HG03097 (cell line): ENCODE results near the gene ESRP2.
A peak's percentile ranks its signal among the peaks of the same experiment; 100 is the strongest.

Source experiments
- ATAC-seq: cut with Tn5 transposase; IDR thresholded peaks from one replicate; pipeline ENCODE4 v1.9.1; 2021; ENCODE audit not compliant: unreplicated experiment, low FRiP score

Gene ESRP2

DNA sequence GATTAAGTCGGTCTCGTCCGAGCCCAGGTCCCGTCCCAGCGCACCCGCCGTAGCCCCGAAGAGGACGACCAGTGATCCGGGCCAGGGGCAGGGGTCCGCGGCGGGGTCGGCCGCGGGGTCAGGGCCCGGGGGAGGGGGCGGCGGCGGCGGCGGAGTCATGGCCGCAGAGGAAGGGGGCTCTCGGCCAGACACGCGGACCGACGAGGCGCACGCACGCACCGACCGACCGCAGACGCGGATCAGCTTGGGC, at the start of gene ESRP2:
Gene ESRP2, minus strand, starts transcription at position 241 of the 250 bp plus-strand sequence. Its CDS starts 82 bp downstream, at position 159.
- no peak for ATAC-seq

DNA sequence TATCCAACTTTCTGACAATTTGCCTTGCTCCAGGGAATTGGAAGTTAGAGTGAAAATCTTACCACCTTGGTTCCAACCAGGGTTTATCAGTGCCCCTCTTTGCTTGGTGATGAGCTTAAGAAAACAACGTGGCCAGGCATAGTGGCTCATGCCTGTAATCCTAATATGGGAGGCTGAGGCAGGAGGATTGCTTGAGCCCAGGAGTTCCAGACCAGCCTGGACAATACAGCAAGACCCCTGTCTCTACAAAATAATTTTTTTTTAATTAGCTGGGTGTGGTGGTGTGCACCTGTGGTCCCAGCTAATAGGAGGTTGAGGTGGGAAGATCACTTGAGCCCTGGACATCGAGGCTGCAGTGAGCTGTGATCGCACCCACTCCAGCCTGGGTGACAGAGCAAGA, 49.8 kb upstream of the ESRP2 start:
- ATAC-seq, result no peak

DNA sequence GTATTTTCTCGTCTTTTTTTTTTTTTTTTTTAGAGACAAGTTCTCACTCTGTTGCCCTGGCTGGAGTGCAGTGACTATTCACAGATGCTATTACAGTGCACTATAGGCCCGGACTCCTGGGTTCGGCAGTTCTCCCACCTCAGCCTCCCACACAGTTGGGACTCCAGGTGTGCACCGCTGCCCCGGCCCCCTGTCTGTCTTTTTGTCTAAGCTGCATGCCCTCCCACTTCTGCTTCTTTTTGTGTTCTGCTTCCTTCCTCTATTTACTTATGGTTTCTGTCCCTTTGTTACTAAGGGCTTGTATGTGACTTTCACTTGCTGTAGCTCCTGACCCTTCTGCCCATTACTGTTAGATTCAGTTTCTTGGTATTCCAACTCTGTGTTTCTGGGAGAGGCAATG, 48.9 kb upstream of the ESRP2 start:
- ATAC-seq, result no peak

DNA sequence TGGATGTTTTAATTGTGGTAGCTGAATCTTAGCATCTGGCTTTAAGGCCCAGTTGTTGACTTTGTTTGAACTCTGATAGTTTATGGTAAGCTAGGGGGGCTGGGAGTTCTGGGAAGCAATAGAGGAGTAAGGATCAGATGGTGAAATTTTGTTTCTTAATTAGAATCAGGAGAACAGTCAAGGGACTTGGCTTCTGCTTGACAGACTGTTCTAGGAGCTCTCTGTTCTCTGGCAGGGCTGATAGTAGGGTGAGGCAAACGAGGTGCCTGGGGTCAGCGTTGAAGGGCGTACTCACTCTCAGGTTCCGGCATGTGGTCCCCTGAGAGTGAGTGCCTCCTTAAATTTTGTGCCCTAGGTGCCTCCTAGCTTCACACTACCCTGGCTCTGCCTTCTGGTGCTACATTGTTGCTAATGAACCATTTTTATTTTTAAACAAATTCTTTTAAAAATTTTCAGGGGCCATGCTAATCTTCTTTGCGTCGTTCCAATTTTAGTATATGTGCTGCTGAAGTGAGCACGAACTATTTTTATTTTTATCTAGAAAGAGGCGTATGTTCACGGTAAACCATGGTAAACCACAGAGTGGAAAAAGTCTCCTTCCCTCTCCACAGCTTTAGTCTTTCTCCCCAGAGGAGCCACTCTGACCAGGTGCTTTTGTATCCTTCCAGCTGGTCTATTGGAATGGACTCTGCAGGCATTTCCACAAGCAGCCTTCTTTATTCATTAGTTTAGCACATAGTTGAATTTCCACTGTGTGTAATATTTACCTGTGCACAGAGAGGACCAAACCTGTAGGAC, 48.1 kb upstream of the ESRP2 start:
- no peak for ATAC-seq

DNA sequence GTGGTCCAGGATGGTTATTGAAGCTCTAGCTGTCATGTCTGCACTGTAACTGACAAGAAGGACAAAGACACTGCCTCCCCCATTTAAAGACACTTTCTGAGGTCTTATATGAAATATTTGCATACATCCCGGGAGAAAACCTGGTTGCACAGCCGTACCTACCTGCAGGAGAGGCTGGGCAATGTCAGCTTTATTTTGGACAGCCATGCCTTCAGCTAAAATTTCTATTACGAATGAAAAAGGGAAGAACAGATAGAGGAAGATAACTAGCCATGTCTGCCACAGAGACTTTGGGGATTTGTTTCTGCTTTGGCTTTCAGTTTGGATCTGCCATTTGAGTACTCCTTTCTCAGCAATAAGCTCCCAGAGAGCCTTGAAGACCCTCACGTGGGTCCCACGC, 47.4 kb upstream of the ESRP2 start:
- ATAC-seq, result no peak

DNA sequence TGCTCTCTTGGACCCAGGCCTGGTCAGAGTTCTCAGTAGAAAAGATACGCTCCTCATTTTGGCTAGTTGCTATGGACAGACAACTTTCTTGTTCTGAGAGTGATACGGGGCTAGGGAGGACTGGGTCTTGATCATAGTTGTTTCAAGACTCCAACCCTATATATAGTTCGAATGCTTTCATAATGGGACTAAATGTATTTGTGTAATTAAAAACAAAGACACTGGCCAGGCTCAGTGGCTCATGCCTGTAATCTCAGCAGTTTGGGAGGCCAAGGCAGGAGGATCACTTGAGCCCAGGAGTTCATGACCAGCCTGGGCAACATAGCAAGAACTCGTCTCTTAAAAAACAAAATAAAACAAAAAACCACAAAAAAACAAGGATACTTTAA, 46.1 kb upstream of the ESRP2 start:
- ATAC-seq, result no peak

DNA sequence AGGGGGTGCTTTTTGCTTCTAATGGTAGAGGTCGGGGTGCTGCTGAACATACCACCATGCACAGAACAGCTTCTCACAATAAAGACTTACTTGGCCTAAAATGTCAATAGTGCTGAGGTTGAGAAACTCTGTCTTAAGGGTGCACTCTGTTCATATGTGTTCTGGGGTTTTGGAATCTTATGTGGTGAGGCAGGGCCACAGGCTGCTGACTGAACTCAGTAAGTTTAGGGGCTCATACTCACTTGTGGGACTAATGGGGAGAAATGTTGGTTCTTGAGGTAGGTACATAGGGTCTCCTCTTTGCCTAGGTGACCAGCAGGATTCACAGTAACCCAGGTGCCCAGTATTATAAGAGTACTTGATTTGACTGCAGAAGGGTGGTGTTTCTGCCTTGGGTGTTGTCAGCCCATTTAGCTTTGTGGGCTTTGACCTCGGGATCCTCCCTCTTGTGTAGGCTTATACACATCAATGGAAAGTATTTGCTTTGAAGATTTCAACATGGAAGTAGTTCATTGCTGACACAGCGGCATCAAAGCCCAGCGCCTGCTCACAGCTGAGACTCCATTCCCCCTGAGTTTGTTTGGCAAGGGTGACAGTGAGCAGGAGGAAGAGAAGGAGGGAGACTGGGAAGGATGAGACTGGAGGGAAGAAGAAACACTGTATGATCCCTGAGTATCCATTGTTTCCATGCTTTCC, 45.6 kb upstream of the ESRP2 start:
- ATAC-seq, result no peak

DNA sequence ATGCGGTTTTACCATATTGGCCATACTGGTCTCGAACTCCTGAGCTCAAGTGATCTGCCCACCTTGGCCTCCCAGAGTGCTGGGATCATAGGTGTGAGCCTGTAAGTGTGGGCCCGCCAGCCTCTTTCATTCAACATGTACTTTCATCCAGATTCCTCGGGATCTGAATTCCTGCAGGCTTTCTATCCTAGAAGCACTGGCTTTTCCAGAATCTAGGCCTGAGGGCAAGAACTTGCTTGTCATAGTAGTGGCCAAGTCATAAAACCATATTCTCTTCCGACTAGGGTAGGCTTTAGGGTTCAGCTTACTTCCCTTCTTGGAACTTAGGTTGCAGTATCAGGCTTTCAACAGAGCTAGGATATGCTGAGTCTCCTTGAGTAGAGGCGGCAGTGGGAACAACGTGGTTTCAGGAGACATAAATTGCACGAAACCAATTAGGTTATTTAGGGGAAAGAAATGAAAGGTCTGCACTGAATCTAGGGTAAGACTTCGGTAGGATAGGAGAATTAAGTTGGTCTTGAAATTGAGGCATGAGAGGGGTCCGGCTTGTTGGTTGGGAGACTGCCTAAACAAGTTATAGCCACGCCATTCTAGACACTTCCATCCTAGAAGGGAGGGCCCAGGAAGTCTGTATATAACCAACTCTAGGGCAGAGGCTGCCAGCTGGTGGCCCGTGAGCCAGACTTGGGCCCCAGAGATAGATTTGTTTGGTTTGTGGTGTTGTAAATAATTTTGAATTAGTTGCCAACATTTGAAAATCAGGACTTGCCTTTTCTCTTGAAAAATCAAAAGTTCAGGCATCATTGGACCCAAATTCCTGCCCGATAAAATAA, 44.0 kb upstream of the ESRP2 start:
- no peak for ATAC-seq

DNA sequence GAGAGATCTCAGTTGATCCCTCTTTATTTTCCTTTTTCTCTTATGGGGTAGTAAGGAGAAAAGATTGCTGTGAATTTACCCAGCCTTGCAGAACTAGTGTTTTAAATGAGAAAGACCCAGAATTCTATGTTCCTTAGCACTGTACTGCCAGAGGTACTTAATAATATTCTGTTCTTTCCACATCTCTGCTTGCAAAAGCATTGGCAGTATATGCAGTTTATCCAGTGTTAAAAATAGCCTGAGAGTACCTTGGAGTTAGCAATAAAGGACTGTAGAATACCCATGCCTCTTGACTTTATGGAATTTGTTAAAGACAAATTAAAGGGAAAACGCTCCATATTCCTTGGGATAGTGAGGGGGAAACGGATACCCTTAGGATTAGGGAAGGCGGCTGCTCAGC, 40.3 kb upstream of the ESRP2 start:
- ATAC-seq, result no peak

DNA sequence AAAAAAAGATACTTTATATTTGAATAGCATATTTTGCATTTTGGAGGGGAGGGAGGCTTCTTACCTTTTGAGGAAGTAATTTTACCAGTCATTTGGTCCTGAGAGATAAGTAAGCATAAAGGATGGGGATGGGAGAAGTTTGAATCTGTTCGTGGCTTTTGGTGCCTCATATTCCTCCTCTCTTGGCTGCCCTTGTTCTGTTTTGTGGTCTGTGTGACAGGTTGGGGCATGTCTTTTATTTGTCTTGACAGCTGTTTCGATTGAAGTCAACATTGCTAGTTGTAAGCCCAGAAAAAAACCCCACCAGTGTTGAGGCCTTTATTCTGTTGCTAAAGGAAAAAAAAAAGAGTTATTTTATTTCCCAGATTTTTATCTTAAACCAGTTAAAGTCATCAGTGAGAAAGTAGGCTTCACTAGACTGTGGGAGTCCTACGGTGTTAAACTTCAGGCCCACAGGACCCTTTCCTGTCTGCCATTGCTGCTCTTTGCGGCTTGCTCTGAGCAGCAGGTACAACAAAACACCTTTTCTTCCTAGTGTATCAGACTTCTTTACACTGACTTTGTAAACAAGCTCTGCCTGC, 39.8 kb upstream of the ESRP2 start:
- peak; percentile 60 for ATAC-seq

DNA sequence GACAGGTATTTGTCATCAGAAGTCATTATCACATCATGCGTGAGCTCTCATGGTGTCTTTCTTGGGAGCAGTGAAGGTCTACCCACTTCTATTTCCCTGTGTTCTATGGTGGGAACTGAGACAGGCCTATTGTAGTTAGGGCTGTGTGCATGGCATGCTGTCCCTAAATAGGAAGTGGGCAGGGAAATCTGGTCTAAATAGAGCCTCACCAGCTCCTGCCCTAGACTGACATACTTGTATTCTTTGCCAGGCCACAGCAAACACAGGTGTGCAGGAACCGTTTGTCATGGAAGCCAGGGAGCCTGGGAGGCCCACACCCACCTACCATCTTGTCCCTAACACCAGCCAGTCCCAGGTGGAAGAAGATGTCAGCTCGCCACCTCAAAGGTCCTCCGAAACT, 38.5 kb upstream of the ESRP2 start:
- ATAC-seq, result no peak

DNA sequence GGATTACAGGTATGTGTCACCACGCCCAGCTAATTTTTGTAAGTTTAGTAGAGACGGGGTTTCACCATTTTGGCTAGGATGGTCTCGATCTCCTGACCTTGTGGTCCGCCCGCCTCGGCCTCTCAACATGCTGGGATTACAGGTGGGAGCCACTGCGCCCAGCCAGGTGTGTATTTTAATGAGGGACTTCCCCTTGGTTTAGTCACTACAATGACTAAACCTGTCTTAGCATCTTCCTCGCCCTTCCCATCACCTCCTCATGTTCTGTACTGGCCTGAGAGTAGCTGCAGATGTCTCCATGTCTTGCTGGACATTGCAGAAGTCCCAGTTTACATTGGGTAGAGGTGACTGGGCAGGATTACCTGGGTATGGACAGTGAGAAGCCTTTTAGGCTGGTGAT, 38.0 kb upstream of the ESRP2 start:
- no peak for ATAC-seq

DNA sequence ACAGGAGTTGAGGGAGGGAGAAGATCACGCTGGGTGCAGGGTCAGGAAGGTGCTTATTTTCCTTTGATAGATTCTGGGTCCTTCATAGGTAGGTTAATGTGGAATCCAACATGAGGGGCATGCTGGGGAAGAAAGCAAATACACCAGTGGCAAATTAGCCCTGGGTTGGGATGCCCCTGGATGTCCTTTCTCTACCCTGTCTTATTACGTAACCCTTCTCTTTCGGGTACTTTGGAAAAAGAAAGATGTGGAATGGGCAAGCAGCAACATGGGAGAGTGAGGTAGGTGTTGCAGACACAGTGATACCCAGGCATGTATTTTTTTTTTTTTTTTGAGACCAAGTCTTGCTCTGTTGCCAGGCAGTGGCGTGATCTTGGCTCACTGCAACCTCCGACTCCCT, 37.5 kb upstream of the ESRP2 start:
- ATAC-seq, result no peak

DNA sequence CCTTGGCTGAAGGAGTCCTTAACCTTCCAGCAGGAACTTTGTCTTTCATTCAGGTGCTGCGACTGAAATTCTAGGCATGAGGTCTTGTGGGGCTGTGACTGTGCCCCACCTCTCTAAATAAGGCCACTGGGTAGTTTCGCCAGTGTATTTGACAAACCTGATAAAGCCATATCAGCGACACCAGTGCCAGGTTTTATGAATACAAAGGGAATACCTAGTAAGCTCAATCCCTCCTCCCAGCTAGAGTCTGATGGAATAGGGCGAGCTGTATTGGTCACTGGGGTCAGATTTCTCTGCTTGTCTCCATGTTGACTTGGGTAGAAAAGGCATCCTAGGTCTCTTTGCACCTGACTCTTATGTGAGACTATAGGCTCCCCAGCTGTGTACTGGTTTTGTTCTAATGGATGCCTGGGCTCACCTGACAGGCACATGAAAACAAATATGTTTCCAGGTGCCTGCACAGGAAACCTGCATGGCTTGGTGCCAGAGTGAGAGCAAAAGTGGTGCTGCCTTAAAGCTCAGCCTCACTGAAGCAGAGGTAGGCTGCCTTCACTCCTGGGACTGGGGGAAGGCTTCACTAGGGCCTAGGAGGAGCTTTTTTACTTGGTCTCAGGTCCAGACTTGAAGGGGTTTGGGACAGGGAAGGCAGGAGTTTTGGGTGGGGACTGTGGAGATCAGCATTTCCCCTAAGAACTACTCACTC, 36.7 kb upstream of the ESRP2 start:
- ATAC-seq, result no peak

DNA sequence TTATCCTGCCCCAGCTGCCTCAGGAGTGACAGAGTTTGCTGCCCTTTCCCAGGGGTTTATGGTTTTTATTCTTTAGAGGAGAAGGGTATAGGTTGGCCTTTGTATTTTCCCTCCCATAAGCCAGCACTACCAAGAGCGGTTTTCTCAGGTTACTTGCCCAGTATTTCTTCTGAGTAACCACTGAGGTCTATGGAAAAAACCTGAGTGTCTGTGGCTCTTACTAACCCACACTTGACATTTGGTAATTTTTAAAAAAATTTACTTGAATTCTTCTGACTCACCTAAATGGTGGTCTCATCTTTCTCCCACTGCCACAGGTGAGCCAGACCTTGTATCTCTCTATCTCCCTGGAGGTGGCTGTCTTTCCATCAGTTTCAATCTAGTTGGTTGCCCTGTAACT, 34.4 kb upstream of the ESRP2 start:
- ATAC-seq, result no peak

DNA sequence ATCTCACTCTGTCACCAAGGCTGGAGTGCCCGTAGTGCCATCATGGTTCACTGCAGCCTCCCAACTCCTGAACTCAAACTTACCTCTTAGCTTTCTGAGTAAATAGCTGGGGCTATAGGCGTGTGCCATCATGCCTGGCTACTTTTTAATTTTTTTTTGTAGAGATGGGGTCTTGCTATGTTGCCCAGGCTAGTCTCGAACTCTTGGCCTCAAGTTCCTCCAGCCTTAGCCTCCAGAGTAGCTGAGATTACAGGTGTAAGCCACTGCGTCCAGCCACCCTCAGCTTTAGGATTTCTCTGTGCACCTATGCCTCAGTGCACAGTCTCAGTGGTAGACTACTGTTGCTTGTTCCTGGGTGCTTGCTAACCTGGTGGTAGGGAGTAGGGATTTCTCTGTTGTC, 33.9 kb upstream of the ESRP2 start:
- no peak for ATAC-seq

DNA sequence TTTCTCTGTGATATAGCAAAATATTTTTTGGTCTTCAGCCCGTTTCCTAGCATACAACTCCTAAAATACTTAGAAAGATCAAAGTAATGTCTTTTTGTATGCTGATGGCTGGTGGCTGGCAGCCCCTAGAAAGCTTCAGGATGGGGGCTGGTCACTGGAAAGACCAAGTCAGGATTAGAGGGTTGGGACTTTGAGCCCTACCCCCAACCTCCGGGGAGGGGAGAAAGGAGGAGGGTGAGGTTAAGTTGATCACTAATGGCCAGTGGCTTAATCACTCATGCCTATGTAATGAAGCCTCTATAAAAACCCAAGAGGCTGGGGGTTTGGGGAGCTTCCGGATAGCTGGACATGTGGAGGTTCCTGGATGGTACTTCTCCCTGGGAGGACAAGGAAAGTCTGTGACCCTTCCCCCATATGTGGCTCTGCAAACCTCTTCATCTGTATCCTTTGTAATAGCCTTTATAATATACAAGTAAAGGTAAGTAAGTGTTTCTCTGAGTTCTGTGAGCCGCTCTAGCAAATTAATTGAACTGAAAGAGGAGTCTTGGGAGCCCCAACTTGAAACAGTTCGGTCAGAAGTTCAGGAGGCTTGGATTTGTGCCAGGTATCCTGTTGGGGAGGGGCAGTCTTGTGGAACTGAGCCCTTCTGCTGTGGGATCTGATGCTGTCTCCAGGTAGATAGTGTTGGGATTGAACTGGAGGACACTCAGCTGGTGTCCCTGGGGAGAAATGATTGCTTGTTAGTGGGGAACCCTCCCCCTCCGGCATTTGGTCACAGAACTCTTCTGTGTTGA, 31.9 kb upstream of the ESRP2 start:
- ATAC-seq, result no peak

DNA sequence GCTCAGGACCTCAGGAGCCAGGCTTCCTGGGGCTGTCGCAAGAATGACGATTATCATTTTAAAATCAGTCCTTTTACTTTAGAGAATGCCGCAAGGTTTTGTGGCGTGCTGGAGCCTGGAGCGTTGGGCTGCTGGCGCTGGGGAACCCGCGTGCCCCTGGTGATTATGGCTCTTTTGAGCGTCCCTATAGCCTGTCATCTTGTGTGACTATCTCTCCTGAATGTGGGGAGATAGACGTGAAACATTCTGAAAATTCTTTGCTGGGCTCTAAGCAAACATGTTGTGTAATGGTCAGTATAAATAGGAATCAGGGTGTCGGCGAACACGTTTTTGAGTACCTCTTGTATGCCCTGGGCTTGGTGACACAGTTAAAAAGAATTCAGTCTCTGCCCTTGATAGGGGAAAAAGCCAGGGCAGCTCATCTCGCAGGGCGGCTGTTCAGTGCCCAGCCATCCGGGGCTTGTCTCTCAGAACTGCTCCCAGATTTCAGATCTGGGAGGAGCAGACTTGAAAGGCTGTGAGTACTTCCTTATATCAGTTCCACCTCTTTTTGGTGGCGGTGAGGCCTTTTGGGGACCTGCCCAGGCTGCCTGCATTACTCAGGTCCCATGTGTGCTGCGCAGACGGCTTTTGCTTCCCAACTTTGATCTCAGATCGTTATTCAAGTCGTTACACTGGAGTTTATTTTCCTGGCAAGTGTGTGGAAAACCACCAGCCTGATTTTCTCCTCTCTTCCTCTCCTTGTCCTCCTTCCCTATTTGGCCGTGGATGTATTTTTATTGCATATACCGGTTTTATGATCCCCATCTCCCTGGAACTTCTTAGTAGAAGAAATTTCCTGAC, 29.4 kb upstream of the ESRP2 start:
- no peak for ATAC-seq
